KMS-11 (cell line): ENCODE data around the gene SEC23IP.
"Not testable (repeated sequence)": the region's sequence is repeated elsewhere in the genome, so short reads cannot be mapped to it uniquely, and the experiment has no call there.

Experiments used
- H2AFZ ChIP-seq: fragments of 200-600 bp; sonication (generic); 2 replicates; pipeline ENCODE4 v1.6.1; 2016; ENCODE audit warnings: antibody characterized with exemption, mixed run types, low read depth
- H3K27ac ChIP-seq: fragments of 200-600 bp; sonication (generic); 2 replicates; pipeline ENCODE4 v1.6.1; 2016; ENCODE audit warnings: mild to moderate bottlenecking, mixed run types
- H3K27me3 ChIP-seq: fragments of 200-600 bp; sonication (generic); 2 replicates; pipeline ENCODE4 v1.6.1; 2017; ENCODE audit warnings: mild to moderate bottlenecking, low read depth, mixed run types, moderate library complexity; ENCODE audit not compliant: insufficient read depth
- H3K36me3 ChIP-seq: fragments of 200-600 bp; sonication (generic); 2 replicates; pipeline ENCODE4 v1.6.1; 2017; ENCODE audit warnings: mild to moderate bottlenecking, mixed run types; ENCODE audit not compliant: insufficient read depth
- H3K4me1 ChIP-seq: fragments of 200-600 bp; sonication (generic); 2 replicates; pipeline ENCODE4 v1.6.1; 2016; ENCODE audit warnings: mild to moderate bottlenecking, low read depth, mixed run types; ENCODE audit not compliant: poor library complexity, severe bottlenecking
- H3K4me2 ChIP-seq: fragments of 200-600 bp; sonication (generic); 2 replicates; pipeline ENCODE4 v1.7.0; 2016; ENCODE audit warnings: mild to moderate bottlenecking, mixed run types
- H3K4me3 ChIP-seq: fragments of 200-600 bp; sonication (generic); IDR thresholded peaks from 2 replicates; pipeline ENCODE4 v1.6.1; 2017; ENCODE audit warnings: low read depth, low read length, mixed read lengths; ENCODE audit not compliant: insufficient read depth
- H3K79me2 ChIP-seq: fragments of 200-600 bp; sonication (generic); 2 replicates; pipeline ENCODE4 v1.6.1; 2016; ENCODE audit warnings: low read depth, mixed run types; ENCODE audit not compliant: insufficient read depth
- H3K9ac ChIP-seq: fragments of 200-600 bp; sonication (generic); 2 replicates; pipeline ENCODE4 v1.6.1; 2016; ENCODE audit warnings: mild to moderate bottlenecking, mixed run types
- H4K20me1 ChIP-seq: fragments of 200-600 bp; sonication (generic); 2 replicates; pipeline ENCODE4 v1.6.1; 2016; ENCODE audit warnings: mild to moderate bottlenecking, mixed run types; ENCODE audit not compliant: insufficient read depth
- CTCF ChIP-seq: fragments of 200-600 bp; sonication (generic); conservative IDR thresholded peaks from 2 replicates; pipeline ENCODE4 v1.6.1; 2017; ENCODE audit warnings: low read depth, mild to moderate bottlenecking, antibody characterized with exemption, low read length, moderate library complexity, mixed read lengths

The SEC23IP gene

GRCh38 chr10:119898577-119898976, 6.0 kb downstream of the SEC23IP start:
- no peak overlapping the region for H3K4me2 ChIP-seq
- TF ChIP-seq CTCF = no peak
- H3K79me2 ChIP-seq = peaks cover 77% of the 10 kb centered on the region
- H3K9ac ChIP-seq = no peak overlapping the region
- no peaks in the 10 kb centered on the region for H3K27me3 ChIP-seq
- peaks cover 41% of the 10 kb centered on the region for H3K4me1 ChIP-seq
- peaks cover 14% of the 10 kb centered on the region; the same call in 1 of the 2 replicates for H3K36me3 ChIP-seq
- H3K4me3 ChIP-seq = no peak overlapping the region
- no peak overlapping the region for H2AFZ ChIP-seq
- H4K20me1 ChIP-seq = no peaks in the 10 kb centered on the region
- no peak overlapping the region for H3K27ac ChIP-seq

- Histone ChIP-seq H2AFZ (no peak overlapping the region), H3K79me2 (peaks cover 34% of the 10 kb centered on the region; the same call in 1 of the 2 replicates), H3K4me3 (no peak overlapping the region), H4K20me1 (no peaks in the 10 kb centered on the region), H3K4me1 (peaks cover 3% of the 10 kb centered on the region), H3K36me3 (peaks cover 16% of the 10 kb centered on the region; the same call in 1 of the 2 replicates), H3K4me2 (no peak overlapping the region), H3K27ac (no peak overlapping the region), H3K27me3 (no peaks in the 10 kb centered on the region), H3K9ac (no peak overlapping the region)
- no peak for TF ChIP-seq CTCF
These were observed 11.6 kb downstream of the SEC23IP start for GRCh38 chr10:119903946-119904666.

GRCh38 chr10:119907695-119908094, 15.2 kb downstream of the SEC23IP start:
- H3K4me1 ChIP-seq = peaks cover 15% of the 10 kb centered on the region
- not testable (repeated sequence) for H3K4me3 ChIP-seq, H3K27me3 ChIP-seq, H2AFZ ChIP-seq, H3K9ac ChIP-seq, H3K79me2 ChIP-seq, H4K20me1 ChIP-seq, H3K27ac ChIP-seq, H3K4me2 ChIP-seq
- peaks cover 15% of the 10 kb centered on the region; the same call in 1 of the 2 replicates for H3K36me3 ChIP-seq

- Histone ChIP-seq H2AFZ (no peak overlapping the region), H3K4me2 (no peak overlapping the region), H3K36me3 (peaks cover 10% of the 10 kb centered on the region; the same call in 1 of the 2 replicates), H3K4me1 (peaks cover 15% of the 10 kb centered on the region), H3K27ac (no peak overlapping the region), H4K20me1 (no peaks in the 10 kb centered on the region), H3K27me3 (no peaks in the 10 kb centered on the region), H3K79me2 (no peaks in the 10 kb centered on the region), H3K4me3 (no peak overlapping the region), H3K9ac (no peak overlapping the region)
- TF ChIP-seq CTCF = no peak
These were observed 15.6 kb downstream of the SEC23IP start for GRCh38 chr10:119908166-119908565.

- Histone ChIP-seq H3K4me3 (no peak overlapping the region), H3K9ac (no peak overlapping the region), H3K79me2 (no peaks in the 10 kb centered on the region), H3K27ac (no peak overlapping the region), H3K4me1 (peaks cover 15% of the 10 kb centered on the region), H4K20me1 (no peaks in the 10 kb centered on the region), H2AFZ (no peak overlapping the region), H3K4me2 (no peak overlapping the region), H3K27me3 (no peaks in the 10 kb centered on the region), H3K36me3 (peaks cover 2% of the 10 kb centered on the region; the same call in 1 of the 2 replicates)
- TF ChIP-seq CTCF = no peak
These were observed 18.2 kb downstream of the SEC23IP start for GRCh38 chr10:119910689-119911088.
